AG04450 (cell line): ENCODE data around the gene DPP9. TPM values are rescaled to one million over a fixed set of nuclear protein-coding genes. Genes with fewer than 3 reads are reported as not detected.

Experiments
- CTCF ChIA-PET: fragments of 300-600, 350-600 bp; formaldehyde crosslinking; extraction: SDS; loops from one replicate; lab custom pipeline; 2022; ENCODE audit warnings: antibody characterized with exemption, inconsistent platforms; lab: Charles Lee
- POLR2A ChIA-PET: fragments of 350-600 bp; formaldehyde crosslinking; extraction: SDS; loops from one replicate; lab custom pipeline; 2021; ENCODE audit warnings: antibody characterized with exemption, inconsistent platforms; lab: Yijun Ruan, JAX
- DNase-seq: peaks from one replicate; pipeline ENCODE4 v3.0.0-alpha.2; 2011; ENCODE audit warnings: low read depth, low spot score
- H3K27ac ChIP-seq: one replicate; pipeline ENCODE4 v1.5.1; 2012; ENCODE audit warnings: low read depth, low read length, control low read depth
- H3K27me3 ChIP-seq: one replicate; pipeline ENCODE4 v1.6.0; 2012; ENCODE audit warnings: low read length; ENCODE audit not compliant: control insufficient read depth, insufficient read depth
- H3K4me3 ChIP-seq: 2 replicates; pipeline ENCODE4 v1.5.1; 2011; ENCODE audit warnings: mild to moderate bottlenecking, low read depth, low read length, control low read depth
- H3K9me3 ChIP-seq: 2 replicates; pipeline ENCODE4 v1.5.1; 2012; ENCODE audit warnings: low read length; ENCODE audit not compliant: control insufficient read depth, insufficient read depth
- polyA plus RNA-seq: library from polyadenylated mRNA; depleted of rRNA; stranded (reverse); fragments of >200 nt; gene quantifications from 2 replicates; pipeline ENCODE4 v1.2.3, GENCODE V29; 2011
- TF ChIP-seq, protein P1 (sequence below): IDR thresholded peaks from 2 replicates; pipeline ENCODE4 v1.5.1; 2011; ENCODE audit warnings: low read depth, low read length, control low read depth, inconsistent platforms

Gene DPP9
- polyA plus RNA-seq, 1 experiment, result 5.6 TPM

DNA sequence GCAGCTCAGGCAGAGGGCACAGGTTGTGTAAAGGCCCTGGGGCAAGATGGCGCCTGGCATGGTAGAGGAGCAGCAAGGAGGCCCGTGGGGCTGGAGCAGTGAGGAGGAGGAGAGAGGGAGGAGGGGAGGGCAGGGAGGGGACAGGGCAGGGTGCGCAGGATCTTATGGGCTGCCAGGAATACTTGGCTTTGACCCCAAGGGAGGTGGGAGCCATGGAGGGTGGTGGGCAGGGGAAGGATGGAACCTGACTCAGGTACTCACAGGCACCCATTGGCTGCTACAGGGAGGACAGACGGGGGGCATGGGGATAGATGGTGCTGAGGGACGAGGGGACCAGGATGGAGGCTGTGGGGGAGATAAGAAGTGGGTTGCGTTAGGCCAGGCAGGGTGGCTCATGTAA is 81.0 kb downstream of the DPP9 start:
- H3K27me3 ChIP-seq, result no peaks in the 10 kb centered on the region
- DNase-seq, result no peak
- H3K27ac ChIP-seq, result no peak overlapping the region
- no peak overlapping the region for H3K4me3 ChIP-seq
- ChIA-PET POLR2A (no interaction called here), CTCF (no interaction called here)
- H3K9me3 ChIP-seq, result no peaks in the 10 kb centered on the region; the same call in 1 of the 2 replicates
- TF ChIP-seq, protein P1, sequence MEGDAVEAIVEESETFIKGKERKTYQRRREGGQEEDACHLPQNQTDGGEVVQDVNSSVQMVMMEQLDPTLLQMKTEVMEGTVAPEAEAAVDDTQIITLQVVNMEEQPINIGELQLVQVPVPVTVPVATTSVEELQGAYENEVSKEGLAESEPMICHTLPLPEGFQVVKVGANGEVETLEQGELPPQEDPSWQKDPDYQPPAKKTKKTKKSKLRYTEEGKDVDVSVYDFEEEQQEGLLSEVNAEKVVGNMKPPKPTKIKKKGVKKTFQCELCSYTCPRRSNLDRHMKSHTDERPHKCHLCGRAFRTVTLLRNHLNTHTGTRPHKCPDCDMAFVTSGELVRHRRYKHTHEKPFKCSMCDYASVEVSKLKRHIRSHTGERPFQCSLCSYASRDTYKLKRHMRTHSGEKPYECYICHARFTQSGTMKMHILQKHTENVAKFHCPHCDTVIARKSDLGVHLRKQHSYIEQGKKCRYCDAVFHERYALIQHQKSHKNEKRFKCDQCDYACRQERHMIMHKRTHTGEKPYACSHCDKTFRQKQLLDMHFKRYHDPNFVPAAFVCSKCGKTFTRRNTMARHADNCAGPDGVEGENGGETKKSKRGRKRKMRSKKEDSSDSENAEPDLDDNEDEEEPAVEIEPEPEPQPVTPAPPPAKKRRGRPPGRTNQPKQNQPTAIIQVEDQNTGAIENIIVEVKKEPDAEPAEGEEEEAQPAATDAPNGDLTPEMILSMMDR, result no peak

DNA sequence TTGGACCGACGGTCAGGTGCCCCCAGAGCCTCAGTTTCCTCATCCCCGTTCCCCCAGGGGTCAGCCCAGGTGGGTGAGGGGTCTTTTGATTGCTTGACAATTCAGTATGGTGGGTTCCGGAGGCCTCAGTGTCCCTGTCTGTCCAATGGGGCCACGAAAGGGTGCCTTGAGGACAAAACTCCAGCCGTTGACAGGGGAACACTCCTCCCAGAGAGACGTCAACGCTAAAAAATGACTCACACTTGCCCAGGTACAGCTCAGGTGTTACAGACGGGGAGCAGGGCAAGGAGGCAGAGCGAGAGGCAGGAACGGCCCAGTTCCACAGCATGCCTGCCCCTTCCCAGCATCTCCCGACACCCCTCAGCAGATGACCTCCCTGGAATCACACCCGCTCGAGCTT is 82.5 kb downstream of the DPP9 start:
- CTCF ChIA-PET, result no interaction called here
- POLR2A ChIA-PET, result no interaction called here
- no peaks in the 10 kb centered on the region for H3K27me3 ChIP-seq
- no peak overlapping the region for H3K4me3 ChIP-seq
- TF ChIP-seq, protein P1, result no peak
- H3K27ac ChIP-seq, result no peak overlapping the region
- DNase-seq, result no peak
- H3K9me3 ChIP-seq, result no peaks in the 10 kb centered on the region; the same call in 1 of the 2 replicates

DNA sequence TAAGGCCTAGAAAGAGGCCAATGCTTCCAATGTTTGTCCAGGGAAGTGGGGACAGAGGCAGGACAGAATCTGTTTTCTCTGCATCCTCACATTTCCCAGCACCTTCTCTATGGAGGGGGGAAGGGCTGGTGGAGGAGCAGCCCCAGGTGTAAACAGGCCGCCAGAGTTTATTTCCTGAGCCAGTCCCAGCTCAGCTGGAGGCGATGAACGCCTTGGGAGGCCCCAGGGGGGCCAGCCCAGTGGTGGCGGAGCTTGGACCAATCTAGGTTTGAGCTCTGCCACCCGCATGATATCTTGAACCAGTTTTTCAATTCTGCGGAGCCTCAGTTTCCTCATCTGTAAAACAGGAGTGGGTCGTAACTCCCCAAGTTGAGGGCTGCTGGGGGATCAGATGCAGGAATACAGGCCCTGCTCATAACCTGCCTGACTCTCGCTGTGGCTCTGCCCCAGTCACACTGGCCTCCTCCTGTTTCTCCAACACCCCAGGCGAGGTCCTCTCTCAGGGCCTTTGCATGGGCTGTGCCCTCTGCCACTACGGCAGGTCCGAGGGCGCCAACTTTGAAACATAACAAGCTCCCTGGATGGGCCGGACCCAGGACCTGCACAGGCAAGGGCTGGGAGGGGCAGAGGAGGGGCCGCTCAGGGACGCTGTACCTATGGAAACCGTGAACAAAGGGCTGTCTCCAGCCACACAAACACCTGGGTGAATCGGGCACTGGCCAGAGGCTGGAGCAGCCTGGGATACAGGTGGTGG is 83.2 kb downstream of the DPP9 start:
- Histone ChIP-seq H3K4me3 (peak overlapping the region; percentile 80), H3K27ac (no peak overlapping the region), H3K27me3 (no peaks in the 10 kb centered on the region), H3K9me3 (no peaks in the 10 kb centered on the region; the same call in 1 of the 2 replicates)
- no peak for DNase-seq
- ChIA-PET POLR2A (interaction anchor here (1.0 kb wide), 1 partner anchor 43 kb away, joined by 3 read pairs; no protein-coding TSS in a partner anchor), CTCF (no interaction called here)
- TF ChIP-seq, protein P1, result no peak

GRCh38 chr19:4639531-4640246 is 84.0 kb downstream of the DPP9 start:
- no peak overlapping the region for H3K27ac ChIP-seq

More at GRCh38 chr19:4639531-4640246, 84.0 kb downstream of the DPP9 start:
- Histone ChIP-seq H3K4me3 (peak overlapping the region; percentile 80), H3K27me3 (no peaks in the 10 kb centered on the region), H3K9me3 (no peaks in the 10 kb centered on the region; the same call in 1 of the 2 replicates)
- ChIA-PET CTCF (interaction anchor here (0.6 kb wide), 1 partner anchor 31 kb away, joined by 3 read pairs; no protein-coding TSS in a partner anchor), POLR2A (interaction anchor here (1.0 kb wide), 1 partner anchor 42 kb away, joined by 3 read pairs; no protein-coding TSS in a partner anchor)
- TF ChIP-seq, protein P1, result no peak
- no peak for DNase-seq
